CD4-positive, alpha-beta T cell treated with Interleukin-4 for 4 hours (primary cell): ENCODE measurements around the gene RWDD3.

Source experiments
- DNase-seq: peaks from one replicate; pipeline ENCODE4 v3.0.0-alpha.2; 2020

Gene RWDD3

DNA sequence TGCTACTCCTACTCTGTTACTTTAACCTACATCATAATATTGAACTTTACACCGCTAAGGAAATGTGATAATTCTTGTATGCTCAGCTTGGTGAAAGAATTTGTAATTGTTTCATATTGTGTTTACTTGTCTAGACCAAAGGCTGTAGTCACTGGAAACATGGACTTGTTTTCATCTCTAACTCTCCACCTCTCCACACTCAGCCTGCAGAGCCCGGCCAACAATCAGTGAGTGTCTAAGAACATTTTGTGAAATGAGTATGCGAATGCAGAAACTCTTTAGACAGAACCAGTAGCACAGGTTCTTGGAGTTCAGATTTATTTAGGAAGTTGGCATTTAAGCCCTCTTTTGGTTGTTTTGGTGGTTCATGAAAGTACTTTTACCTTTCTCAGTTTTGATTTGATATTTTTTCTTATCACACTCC is 3.2 kb upstream of the RWDD3 start:
- no peak for DNase-seq

DNA sequence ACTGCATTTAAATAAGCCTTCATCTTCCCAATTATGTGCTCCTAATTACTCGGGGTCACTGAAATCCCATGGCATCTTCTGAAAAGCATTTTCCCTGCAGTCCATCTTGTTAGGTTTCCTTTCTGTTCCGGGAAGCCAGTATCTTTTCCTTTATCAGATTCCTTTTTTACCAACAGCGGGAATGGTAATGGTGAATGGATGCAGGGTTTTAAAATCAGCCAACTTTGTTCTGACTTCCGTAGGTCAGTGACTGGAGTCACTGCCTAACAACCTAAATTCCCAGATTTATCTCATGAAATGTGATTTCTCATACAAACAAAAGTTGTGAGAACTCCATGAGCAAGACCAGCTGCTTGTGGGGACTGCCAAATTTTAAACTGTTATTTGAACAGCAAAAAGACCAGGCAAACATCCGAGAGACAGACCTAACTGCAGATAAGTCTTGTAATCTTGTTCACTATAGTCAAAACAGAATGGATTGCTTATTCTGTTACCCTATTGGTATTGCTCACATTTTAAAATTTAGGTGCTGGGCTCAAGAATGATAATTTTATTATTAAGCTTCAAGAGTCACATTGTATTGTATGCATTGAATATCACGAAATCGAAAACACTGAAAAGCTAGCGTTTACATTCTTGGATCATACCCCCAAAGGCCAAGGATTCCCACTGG is 1.2 kb upstream of the RWDD3 start:
- no peak for DNase-seq

DNA sequence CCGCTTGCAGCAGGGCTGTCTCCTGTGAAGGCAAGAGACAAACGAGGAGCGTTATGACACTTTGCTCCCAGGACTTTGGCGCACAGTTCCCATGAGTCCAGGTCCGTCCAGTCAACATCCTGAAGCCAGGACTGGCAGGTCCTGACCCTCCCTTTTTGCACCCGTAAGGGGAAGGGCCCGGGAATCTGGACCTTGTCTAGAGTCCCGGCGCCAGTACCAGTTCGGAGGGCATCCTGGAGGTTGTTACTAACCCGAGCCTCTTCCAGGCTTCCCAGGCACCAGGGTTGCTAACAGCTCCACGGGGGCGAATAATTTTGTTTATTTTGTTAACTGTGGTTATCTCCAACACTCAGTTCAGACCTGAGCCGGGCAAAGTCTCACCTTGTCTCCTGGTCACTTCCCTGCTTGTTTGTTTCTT is 682 bp upstream of the RWDD3 start:
- no peak for DNase-seq

GRCh38 chr1:95236784-95237575 is 3.0 kb downstream of the RWDD3 start:
- no peak for DNase-seq

DNA sequence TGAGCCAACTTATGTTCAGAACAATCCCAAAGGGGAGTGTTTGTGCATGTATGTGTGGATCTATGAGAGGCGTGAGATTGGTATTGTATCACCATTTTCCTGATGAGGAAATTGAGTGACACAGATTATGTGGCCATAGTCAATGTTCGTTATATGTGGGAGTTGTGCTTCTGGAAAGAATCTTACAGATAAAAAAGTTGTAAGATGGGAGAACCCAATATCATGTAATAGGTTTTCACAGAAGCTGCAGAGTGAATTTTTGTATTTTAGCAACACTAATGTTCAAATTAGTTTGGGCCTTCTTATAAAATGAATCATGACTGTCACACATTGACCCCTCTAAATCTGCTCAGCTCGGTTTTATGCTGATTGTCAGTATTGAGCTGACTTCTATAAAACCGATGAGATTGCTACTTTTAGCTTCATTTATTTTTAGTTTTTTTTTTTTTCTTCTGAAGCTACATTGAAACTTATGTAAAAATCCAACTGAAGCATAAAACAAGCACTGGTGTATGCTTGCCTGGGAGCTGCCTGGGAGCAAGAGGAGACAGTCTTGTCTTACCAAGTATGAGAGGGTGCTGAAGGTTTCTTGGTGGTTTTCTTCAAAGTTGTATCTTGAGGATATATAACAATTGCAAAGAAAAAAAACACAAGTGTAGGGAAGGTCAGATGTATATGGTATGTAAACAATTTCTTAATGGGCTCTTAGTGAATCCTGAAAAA is 4.1 kb downstream of the RWDD3 start:
- DNase-seq, result no peak

DNA sequence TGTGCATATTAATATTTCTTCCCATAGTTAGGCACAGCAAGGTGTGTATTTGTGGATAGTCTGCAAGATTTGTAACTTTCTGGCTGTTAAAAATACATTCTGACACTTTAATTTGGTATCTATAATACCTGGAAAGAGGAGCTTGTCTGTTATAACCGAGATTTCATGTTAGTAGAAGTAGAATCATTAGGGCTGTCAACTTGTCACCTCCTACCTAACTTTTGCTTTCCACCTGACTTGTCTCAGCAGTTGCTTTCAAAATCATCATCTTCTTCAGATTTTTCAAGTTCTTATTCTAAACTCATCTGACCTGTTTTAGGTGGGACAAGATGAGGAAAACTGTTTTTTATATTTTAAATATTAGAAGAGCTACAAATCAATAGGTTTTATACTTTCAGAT is 11.0 kb downstream of the RWDD3 start:
- DNase-seq, result no peak

DNA sequence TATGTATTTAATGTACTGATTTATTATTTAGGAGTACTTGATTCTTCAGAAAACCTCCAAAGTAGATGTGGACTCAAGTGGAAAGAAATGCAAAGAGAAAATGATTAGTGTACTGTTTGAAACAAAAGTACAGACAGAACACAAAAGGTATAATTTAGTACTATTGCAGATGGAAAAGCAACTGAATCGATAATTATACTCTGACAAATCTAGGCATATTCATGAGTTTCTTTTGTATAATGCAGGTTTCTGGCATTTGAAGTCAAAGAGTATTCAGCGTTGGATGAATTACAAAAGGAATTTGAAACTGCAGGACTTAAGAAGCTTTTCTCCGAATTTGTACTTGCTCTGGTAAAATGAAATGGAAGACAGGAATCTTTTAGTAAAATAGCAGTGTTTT is 12.5 kb downstream of the RWDD3 start:
- DNase-seq, result no peak

GRCh38 chr1:95247607-95248006 is 13.6 kb downstream of the RWDD3 start:
- no peak for DNase-seq

GRCh38 chr1:95249916-95250315 is 15.9 kb downstream of the RWDD3 start:
- no peak for DNase-seq

GRCh38 chr1:95252422-95252821 is 18.4 kb downstream of the RWDD3 start:
- no peak for DNase-seq

- no peak for DNase-seq
Measured at GRCh38 chr1:95254959-95255358, 20.9 kb downstream of the RWDD3 start.

GRCh38 chr1:95255826-95256225 is 21.8 kb downstream of the RWDD3 start:
- no peak for DNase-seq

DNA sequence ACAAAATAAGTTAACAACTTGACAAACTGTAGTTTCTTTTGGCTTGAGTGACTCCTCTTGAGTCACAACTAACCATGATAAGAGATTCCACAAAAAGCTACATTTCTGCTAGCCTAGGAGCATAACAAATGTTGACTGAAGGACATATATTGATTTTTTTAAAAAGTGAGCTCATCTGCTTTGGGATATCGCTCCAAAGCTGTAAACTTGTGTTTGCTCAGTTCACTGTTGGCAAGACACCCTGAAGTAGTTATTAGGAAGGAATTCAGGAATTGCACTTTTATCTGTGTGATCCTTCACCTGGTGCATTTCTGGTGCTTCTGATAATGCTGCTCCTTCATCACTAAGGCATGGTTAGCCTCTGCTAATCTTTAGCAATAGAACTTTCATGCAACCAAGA is 23.7 kb downstream of the RWDD3 start:
- DNase-seq, result no peak

GRCh38 chr1:95259245-95259644 is 25.2 kb downstream of the RWDD3 start:
- no peak for DNase-seq

DNA sequence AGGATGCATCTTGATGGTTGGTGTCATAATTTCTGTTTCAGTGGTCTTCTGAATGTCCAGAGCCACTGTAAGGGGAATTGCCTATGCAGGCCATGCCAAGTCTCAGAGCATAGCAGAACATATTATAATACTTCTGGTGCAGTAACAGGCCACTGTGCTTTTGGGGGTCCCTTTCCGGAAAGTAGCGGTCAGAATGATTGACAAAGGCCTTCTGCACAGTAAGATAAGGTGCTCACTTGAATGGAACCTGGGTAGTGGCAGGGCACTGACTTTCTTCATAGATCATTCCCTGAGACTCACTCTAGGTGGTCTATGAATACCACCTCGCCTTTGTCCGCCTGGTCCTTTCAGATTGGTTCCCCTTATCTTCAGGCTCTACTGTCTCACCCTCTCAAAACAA is 28.9 kb downstream of the RWDD3 start:
- no peak for DNase-seq

DNA sequence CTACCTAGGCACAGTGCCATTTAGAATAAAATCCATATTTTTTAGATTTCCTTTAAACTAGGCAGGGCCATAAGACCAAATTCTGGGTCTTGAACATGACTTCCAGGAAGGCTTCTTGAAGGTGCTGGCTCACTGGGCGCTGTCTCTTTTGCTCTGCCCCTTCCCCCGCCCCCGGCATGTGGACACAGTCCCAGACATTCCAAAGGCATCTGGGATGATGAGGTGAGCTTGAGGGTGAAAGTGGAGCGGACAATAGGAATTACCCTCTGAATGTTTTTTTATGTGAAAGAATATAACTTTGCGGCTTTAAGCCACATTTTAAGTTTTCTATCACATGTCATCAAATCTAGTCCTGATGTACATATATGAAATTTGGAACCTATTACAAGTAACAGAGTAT is 29.4 kb downstream of the RWDD3 start:
- DNase-seq, result no peak

GRCh38 chr1:95265106-95265505 is 31.1 kb downstream of the RWDD3 start:
- no peak for DNase-seq

DNA sequence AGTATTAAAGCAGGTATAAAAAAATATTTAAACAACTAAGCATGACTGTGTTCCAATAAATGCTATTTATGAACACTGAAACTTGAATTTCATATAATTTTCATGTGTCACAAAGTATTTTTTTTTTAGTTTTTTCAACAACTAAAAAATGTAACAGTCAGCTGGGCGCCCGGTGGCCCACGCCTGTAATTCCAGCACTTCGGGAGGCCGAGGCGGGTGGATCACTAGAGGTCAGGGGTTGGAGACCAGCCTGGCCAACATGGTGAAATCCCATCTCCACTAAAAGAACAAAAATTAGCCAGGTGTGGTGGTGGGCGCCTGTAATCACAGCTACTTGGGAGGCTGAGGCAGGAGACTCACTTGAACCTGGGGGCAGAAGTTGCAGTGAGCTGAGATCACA is 42.4 kb downstream of the RWDD3 start:
- DNase-seq, result no peak

DNA sequence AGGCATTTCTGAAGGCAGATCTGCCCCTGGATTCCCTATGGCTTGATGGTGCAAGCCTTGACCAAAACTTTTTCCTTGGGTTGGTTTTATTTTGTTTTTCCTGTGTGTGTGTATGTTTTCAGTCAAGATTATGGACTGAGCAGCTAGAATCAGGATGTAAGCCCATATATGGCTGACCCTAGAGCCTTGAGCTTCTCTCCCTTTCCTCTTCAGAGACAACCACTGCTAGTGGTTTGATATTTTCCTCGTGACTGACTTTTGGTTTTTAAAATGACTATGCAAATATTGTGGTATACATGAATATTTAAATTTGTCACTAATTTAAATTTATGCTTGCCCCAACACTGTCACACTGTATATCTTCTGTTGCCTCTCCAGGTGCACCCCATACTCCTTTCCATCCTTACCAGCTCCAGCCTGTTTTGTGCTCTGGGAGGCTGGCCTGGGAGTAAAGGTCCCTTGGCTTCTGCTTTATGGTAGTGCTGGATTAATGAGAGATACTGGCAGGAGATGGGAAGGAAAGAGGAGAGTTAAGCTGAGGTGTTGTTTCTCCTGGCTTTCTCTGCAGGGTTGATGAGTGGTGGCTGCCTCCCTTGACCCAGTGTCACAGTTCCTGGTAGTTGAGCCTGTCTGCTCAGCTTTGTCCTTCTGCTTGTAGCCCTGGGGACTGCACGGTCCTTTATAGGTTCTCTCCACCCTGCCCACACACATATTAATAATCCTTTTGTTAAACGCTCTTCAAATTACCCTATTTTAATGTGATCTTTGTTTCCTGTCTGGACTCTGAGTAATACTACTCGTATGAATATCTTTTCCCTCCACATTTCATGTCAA is 44.4 kb downstream of the RWDD3 start:
- DNase-seq, result no peak

DNA sequence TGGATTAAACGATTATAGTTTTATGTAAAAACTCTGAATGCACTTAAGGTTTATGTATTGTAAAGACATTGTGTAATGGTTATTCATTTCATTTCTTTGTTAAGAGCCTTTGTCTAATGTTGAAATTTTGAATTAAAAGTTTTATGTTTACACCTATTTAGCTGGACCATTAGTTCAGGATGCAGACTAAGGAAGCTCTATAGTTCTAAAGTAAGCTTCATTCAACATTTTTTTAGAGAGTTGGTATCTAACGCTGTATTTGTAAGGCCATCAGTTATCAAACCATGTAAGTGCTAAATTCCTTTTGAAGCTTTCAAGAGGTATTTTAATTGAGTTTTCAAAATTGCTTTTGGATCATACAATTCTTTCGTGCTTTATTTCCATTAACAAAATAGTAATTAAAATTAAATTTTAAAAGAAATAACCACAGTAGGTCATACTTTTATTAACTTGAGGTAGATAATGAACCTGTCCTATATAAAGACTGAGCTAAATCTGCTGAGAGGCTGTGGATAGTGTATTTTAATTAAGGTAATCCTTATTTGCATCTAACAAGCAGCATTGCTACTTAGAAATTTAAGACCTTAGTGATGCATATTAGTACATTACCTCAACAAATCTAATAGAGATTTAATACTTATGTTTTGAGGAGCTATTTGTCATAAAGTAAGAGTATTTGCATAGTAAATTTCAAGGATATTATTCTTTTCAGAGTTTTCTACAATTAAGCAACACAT is 47.9 kb downstream of the RWDD3 start:
- DNase-seq, result no peak

DNA sequence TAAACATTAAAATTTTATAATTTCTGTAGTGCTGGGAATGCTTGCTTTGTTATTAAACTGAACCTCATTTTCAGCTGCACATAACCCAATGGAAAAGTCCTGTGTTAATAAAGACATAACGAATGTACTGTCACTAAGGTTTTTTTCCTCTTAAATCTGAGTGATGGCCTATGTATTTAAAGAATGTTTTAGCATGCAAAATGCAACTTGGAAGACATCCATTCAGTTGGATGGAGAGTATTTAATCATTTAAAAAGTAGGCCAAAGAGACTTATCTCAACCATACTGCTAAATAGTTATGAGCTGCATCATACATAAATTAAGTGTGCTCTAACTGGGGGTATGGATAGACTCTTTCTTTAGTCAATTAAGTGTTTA is 48.5 kb downstream of the RWDD3 start:
- DNase-seq, result no peak

DNA sequence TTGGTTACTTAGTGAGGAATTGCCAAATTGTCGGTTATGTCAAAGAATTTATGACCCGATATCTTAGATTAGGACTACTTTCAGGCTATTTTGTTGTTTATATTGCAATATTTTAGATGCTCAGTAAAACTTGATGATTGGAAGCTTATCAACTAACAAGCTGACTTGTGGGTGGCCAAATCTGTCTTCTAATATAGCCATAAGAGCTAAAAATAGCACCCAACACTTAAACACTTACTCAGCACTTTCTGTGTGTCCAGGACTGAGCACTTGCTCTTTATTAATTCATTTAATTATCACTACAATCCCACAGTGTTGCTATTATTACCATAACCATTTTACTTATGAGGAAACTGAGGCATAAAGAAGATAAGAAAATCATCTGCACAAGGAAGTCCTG is 50.4 kb downstream of the RWDD3 start:
- DNase-seq, result no peak
